ENCODE results near the gene MINDY3.

DNA sequence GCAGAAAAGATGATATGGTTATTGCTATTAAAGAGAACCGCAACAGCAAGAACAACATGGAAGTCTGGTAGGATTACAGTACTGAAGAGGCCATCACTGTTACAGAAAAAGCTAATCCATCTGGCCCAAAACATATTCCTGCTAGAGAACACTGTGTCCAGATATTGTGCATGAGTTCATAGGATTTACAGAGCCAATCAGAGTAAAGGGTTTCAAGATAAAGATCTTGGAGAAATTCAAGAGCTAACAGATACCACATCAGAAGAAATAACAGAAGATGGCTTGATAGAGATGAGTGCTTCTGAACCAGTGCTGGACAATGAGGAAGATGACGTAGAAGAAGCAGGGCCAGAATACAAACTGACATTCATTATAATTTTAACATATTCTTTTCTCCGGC is 58.7 kb downstream of the MINDY3 start:
- TF ChIP-seq RARB (CRISPR knock-in tag; IDR thresholded peaks at IDR 0.05) (no peak), ARNTL (CRISPR knock-in tag; IDR thresholded peaks at IDR 0.05; ENCODE audit: borderline replicate concordance, low read depth) (no peak)
- TF ChIP-seq, protein P1, sequence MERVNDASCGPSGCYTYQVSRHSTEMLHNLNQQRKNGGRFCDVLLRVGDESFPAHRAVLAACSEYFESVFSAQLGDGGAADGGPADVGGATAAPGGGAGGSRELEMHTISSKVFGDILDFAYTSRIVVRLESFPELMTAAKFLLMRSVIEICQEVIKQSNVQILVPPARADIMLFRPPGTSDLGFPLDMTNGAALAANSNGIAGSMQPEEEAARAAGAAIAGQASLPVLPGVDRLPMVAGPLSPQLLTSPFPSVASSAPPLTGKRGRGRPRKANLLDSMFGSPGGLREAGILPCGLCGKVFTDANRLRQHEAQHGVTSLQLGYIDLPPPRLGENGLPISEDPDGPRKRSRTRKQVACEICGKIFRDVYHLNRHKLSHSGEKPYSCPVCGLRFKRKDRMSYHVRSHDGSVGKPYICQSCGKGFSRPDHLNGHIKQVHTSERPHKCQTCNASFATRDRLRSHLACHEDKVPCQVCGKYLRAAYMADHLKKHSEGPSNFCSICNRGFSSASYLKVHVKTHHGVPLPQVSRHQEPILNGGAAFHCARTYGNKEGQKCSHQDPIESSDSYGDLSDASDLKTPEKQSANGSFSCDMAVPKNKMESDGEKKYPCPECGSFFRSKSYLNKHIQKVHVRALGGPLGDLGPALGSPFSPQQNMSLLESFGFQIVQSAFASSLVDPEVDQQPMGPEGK (CRISPR knock-in tag; IDR thresholded peaks at IDR 0.05; ENCODE audit: borderline replicate concordance), result no peak

All from SK-N-SH treated with all-trans-retinoic acid at 6 μM for 48 hours (cell line).